GM21619 (cell line): ENCODE data around the gene CRISPLD2.
"Not testable (repeated sequence)": the region's sequence is repeated elsewhere in the genome, so short reads cannot be mapped to it uniquely, and the experiment has no call there.

ENCODE experiments used
- ATAC-seq: cut with Tn5 transposase; IDR thresholded peaks from one replicate; pipeline ENCODE4 v1.9.1; 2021; ENCODE audit not compliant: unreplicated experiment

CRISPLD2 gene

GRCh38 chr16:84926462-84926861 is 106.7 kb downstream of the CRISPLD2 start:
- ATAC-seq = no peak

GRCh38 chr16:84927621-84928591 is 108.1 kb downstream of the CRISPLD2 start:
- no peak for ATAC-seq

- ATAC-seq = no peak
Observed at GRCh38 chr16:84928679-84929420, 109.1 kb downstream of the CRISPLD2 start.

DNA sequence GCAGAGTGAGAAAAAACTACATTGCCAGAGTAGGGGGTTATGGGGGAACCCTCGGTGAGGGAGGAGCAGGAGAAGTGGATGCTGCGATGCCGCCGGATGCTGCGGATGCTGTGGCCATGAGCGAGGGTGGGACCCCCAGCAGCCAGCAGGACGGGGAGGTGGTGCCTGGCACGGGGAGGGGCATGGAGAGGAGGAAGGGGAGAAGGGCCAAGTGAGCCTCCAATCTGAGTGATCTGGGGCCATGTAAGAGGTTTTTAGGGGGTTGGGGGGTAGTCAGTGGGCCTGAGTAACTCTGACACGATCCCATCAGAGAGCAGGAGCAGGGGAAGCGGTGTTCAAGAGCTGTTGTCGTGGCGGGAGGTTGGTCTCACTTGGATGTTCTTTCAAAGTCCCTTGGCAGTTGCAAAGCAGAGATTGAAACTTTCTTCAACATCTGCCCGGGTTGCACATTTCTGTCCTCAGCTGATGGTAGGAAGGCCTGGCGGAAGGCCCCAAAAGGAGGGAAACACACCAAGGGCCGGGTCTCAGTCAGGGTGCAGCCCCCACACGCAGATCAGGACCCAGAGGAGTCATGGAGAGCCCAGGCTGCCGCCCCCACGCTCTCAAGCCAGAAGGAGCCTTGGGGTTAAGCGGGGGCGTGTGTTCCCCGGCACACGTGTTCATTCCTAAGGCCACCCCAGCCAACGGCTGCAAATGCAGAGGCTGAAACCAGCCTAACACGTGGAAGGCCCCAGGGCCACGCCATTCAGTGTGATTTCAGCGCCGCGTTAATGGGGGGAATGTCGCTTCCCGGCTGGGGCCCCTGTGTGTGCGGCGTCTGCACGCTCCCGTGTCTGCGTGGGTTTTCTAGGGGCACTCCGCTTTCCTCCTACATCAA is 109.9 kb downstream of the CRISPLD2 start:
- ATAC-seq = no peak

- no peak for ATAC-seq
Observed at GRCh38 chr16:84930298-84931106, 110.7 kb downstream of the CRISPLD2 start.

- ATAC-seq = no peak
Observed at GRCh38 chr16:84931107-84931494, 111.3 kb downstream of the CRISPLD2 start.

DNA sequence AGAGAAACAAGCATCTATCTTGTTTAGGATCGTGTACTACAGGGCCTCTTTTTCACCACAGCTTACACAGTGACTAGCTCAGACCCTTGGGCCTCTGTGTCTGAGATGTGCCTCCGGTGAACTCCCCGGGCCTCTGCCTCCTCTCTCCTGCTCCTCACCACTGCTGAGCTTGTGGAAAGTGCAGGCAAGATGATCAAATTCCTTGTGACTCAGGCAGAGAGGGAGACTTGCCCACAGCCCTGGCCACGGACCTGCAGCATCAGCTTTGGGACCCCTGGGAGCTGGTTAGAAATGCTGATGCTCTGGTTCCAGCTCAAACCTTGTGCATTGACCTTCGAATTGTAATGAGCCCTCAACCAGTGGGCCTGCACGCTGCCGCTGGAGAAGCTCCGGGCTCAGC is 111.7 kb downstream of the CRISPLD2 start:
- ATAC-seq = no peak

GRCh38 chr16:84932681-84933080 is 112.9 kb downstream of the CRISPLD2 start:
- no peak for ATAC-seq

- no peak for ATAC-seq
Observed at GRCh38 chr16:84933774-84934631, 114.2 kb downstream of the CRISPLD2 start.

GRCh38 chr16:84937196-84938005 is 117.6 kb downstream of the CRISPLD2 start:
- no peak for ATAC-seq

DNA sequence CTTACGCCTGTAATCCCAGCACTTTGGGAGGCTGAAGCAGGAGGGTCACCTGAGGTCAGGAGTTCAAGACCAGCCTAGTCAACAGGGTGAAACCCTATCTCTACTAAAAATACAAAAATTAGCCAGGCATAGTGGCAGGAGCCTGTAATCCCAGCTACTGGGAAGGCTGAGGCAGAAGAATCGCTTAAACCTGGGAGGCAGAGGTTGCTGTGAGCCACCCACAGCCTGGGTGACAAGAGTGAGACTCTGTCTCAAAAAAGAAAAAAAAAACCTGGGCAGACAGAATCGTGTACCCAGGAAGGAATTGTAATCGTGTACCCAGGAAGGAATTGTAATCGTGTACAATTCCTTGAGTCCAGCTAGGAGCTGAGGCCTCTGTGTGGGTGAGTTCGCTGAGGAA is 118.8 kb downstream of the CRISPLD2 start:
- ATAC-seq = not testable (repeated sequence)

DNA sequence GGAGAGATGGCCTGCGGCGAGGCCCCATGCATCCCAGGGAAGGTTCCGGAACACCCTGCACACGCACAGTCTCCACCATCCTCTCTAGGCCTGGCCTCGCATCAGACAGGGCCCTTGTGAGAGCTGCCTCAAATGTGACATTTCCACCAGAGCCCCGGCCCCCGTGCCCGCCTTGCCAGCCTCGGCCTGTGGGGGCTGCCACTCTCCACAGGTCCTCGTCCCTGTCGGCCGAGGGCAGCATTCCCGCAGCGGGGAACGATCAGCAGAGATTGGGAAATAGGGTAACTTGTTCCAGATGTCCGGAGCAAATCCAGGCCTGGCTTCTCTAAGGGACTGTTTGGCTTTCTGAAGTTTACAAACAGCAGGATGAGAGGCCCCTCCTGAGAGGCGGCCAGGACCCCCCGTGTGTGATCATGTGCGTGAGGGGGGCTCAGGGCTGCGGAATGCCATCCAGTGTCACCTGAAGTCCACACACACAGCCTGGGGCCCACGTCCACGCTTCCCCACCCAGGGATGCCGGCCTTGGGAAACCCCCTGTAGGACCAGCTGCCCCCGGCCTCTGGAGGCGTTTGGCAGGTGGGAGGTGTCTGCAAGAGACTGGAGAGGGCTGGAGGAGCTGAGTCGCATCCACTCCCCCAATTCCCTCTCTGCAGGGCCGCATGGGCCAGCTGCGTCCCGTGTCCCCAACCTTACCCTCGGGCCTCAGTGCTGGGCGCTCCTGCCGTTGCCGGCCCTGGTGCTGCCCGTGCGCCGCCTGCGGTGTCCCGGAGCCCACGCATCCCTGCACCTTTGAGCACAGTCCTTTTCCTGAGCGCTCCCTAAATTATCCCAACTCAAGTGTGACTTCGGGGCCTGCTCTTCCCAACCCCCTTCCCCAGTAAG is 121.1 kb downstream of the CRISPLD2 start:
- ATAC-seq = no peak

- no peak for ATAC-seq
Observed at GRCh38 chr16:84941921-84942320, 122.1 kb downstream of the CRISPLD2 start.

GRCh38 chr16:84942786-84943185 is 123.0 kb downstream of the CRISPLD2 start:
- no peak for ATAC-seq

DNA sequence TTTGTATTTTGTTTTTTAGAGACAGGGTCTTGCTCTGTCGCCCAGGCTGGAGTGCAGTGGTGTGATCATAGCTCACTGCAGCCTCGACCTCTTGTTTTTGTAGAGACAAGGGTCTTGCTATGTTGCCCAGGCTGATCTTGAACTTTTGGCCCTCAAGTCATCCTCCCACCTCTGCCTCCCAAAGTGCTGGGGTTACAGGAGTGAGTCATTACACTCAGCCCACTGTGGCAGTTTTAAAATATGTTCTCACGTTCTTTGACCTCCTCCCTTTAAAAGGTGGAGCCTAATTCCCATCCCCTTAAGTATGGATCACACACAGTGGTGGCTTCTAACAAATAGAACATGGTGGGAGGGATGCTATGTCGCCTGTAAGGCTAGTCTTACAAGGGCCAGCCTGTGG is 123.8 kb downstream of the CRISPLD2 start:
- ATAC-seq = no peak

DNA sequence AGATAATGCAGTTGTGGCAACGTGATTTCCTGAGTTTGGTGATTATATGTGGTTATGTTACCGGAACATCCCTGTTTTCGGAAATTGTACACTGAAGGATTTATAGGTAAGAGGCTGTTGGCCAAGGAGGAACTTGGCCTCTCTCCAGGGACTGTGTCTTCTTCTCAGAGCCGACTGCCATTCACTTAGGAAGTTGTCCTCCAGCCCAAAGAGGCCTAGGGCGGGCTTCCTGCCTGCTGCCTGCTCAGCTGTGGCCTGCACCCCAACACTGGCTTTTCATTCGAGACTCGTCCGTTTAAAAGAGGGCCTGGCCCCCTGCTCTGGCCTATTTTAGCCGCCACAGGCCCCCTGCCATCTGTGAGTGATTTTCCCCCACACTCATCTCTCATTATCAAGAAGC is 127.2 kb downstream of the CRISPLD2 start:
- no peak for ATAC-seq
